B cell (primary cell): ENCODE measurements around the gene KIAA0232. TPM values are rescaled to one million over a fixed set of nuclear protein-coding genes. Genes with fewer than 3 reads are reported as not detected.

Experiments
- ATAC-seq: fragments of 200-7000 bp; cut with Tn5 transposase; one replicate; pipeline ENCODE4 v1.10.0; 2021; ENCODE audit warnings: low read depth, mild to moderate bottlenecking, moderate number of reproducible peaks, moderate library complexity
- CTCF ChIA-PET: fragments of 350-600 bp; sonication (Branson Sonifier 250); formaldehyde crosslinking; loops from one replicate; lab custom pipeline; 2021; ENCODE audit warnings: antibody characterized with exemption, inconsistent platforms; lab: Charles Lee
- POLR2A ChIA-PET: fragments of 350-600 bp; sonication (Branson Sonifier 250); formaldehyde crosslinking; loops from one replicate; lab custom pipeline; 2021; ENCODE audit warnings: antibody characterized with exemption; lab: Charles Lee
- DNase-seq: peaks from one replicate; pipeline ENCODE4 v3.0.0; 2013
- H2AFZ ChIP-seq: 2 replicates; pipeline ENCODE4 v1.6.1; 2012; ENCODE audit warnings: mild to moderate bottlenecking, low read depth, low read length; ENCODE audit not compliant: insufficient read depth, poor library complexity, severe bottlenecking
- H3K27ac ChIP-seq, 2 donors: 1 replicate in 1 of 2; 2 replicates in 1 of 2; pipeline ENCODE4 v1.5.1; 2012 to 2013; ENCODE audit warnings: low read length in 2 of 2, mild to moderate bottlenecking in 2 of 2, moderate library complexity in 1 of 2
- H3K27me3 ChIP-seq, 4 experiments: fragments of 200-600 bp in 1 of 4; sonication (generic) in 1 of 4; replicated peaks in 1 of 4; 1 replicate in 2 of 4; 2 replicates in 2 of 4; pipeline versions ENCODE4 v1.6.1 to v1.7.0; 2013 to 2016; ENCODE audit warnings: low read length in 3 of 4, mild to moderate bottlenecking in 2 of 4, mixed read lengths in 1 of 4, moderate library complexity in 1 of 4; ENCODE audit not compliant: insufficient read depth in 4 of 4, control insufficient read depth in 3 of 4; ENCODE audit errors: control extremely low read depth in 1 of 4
- H3K36me3 ChIP-seq, 2 experiments: replicated peaks in 1 of 2; 1 replicate in 1 of 2; 2 replicates in 1 of 2; pipeline versions ENCODE4 v1.6.1 to v1.7.1; 2013; ENCODE audit warnings: low read length in 1 of 2; ENCODE audit not compliant: insufficient read depth in 2 of 2, control insufficient read depth in 1 of 2; ENCODE audit errors: control extremely low read depth in 1 of 2, extremely low read depth in 1 of 2
- H3K4me1 ChIP-seq, 2 donors: fragments of 200-600 bp in 1 of 2; sonication (generic) in 1 of 2; 1 replicate in 1 of 2; 2 replicates in 1 of 2; pipeline versions ENCODE4 v1.5.1 to v1.6.1; 2013 to 2017; ENCODE audit warnings: low read length in 2 of 2; ENCODE audit not compliant: control insufficient read depth in 2 of 2, insufficient read depth in 2 of 2
- H3K4me2 ChIP-seq: replicated peaks from 2 replicates; pipeline ENCODE3; 2012; ENCODE audit warnings: mild to moderate bottlenecking, low read depth, low read length; ENCODE audit not compliant: poor library complexity, severe bottlenecking
- H3K4me3 ChIP-seq, 5 experiments: fragments of 200-600 bp in 1 of 5; sonication (generic) in 1 of 5; 1 replicate in 3 of 5; 2 replicates in 2 of 5; pipeline versions ENCODE4 v1.5.1 to v1.7.0; 2011 to 2016; ENCODE audit warnings: low read length in 4 of 5, mild to moderate bottlenecking in 4 of 5, low read depth in 2 of 5, control low read depth in 1 of 5, moderate library complexity in 1 of 5; ENCODE audit not compliant: insufficient read depth in 1 of 5; ENCODE audit errors: control extremely low read depth in 1 of 5, extremely low read depth in 1 of 5
- H3K79me2 ChIP-seq: fragments of 200-600 bp; sonication (generic); one replicate; pipeline ENCODE4 v1.6.0; 2016; ENCODE audit warnings: low read length; ENCODE audit not compliant: control insufficient read depth, insufficient read depth
- H3K9ac ChIP-seq: fragments of 200-600 bp; sonication (generic); 2 replicates; pipeline ENCODE4 v1.6.1; 2017; ENCODE audit warnings: mild to moderate bottlenecking, low read length, moderate library complexity
- H3K9me3 ChIP-seq, 3 donors: one replicate each; pipeline versions ENCODE4 v1.6.1 to v1.7.1; 2013; ENCODE audit warnings: low read length in 2 of 3; ENCODE audit not compliant: control insufficient read depth in 2 of 3, insufficient read depth in 1 of 3; ENCODE audit errors: control extremely low read depth in 1 of 3
- H4K20me1 ChIP-seq: 2 replicates; pipeline ENCODE4 v1.6.0; 2012; ENCODE audit warnings: mild to moderate bottlenecking, low read length; ENCODE audit not compliant: insufficient read depth, control insufficient read depth, poor library complexity, severe bottlenecking
- H3K27ac Mint-ChIP-seq: one replicate; pipeline ENCODE4 v1.8.0; 2021; ENCODE audit warnings: mixed read lengths
- H3K27me3 Mint-ChIP-seq: one replicate; pipeline ENCODE4 v1.8.0; 2021; ENCODE audit warnings: mixed read lengths
- H3K4me1 Mint-ChIP-seq: one replicate; pipeline ENCODE4 v1.8.0; 2021; ENCODE audit warnings: mixed read lengths
- H3K4me3 Mint-ChIP-seq: one replicate; pipeline ENCODE4 v1.8.0; 2021; ENCODE audit warnings: mixed read lengths
- H3K9me3 Mint-ChIP-seq: one replicate; pipeline ENCODE4 v1.8.0; 2022; ENCODE audit warnings: mixed read lengths; ENCODE audit not compliant: insufficient read depth
- CTCF ChIP-seq: fragments of 200-600 bp; IDR thresholded peaks from one replicate; pipeline ENCODE4 v1.8.0; 2022; ENCODE audit warnings: antibody characterized with exemption, mild to moderate bottlenecking
- EZH2 ChIP-seq: IDR thresholded peaks from 2 replicates; pipeline ENCODE4 v1.6.1; 2012; ENCODE audit warnings: borderline replicate concordance, low read depth, mild to moderate bottlenecking, moderate library complexity, low read length; ENCODE audit not compliant: insufficient read depth, poor library complexity, severe bottlenecking
- WGBS: methylation state at CpG from one replicate; pipeline ENCODE4 v1.1.5; 2013; ENCODE audit warnings: missing lambda C conversion rate; ENCODE audit not compliant: insufficient coverage; 5-methylcytosine and 5-hydroxymethylcytosine counted together
- intact Hi-C: fragments of 100-400 bp; cut with micrococcal nuclease; formaldehyde crosslinking; loops from one replicate; pipeline ENCODE4 v1.10.0; 2022
- polyA plus RNA-seq: library from polyadenylated mRNA; depleted of rRNA; stranded (reverse); fragments of >200 nt; gene quantifications from 2 replicates; pipeline ENCODE4 v1.2.3, GENCODE V29; 2012
- total RNA-seq, 2 donors: library from RNA; stranded (reverse); fragments of 120-200 nt in 1 of 2; gene quantifications; 1 replicate in 1 of 2; 2 replicates in 1 of 2; pipeline versions ENCODE4 v1.2.3 to v1.2.4, GENCODE V29; 2013 to 2022

KIAA0232 gene
- total and polyA plus RNA-seq, 2 donors (not counting 1 experiment from before 2014, with no cell fraction given) = 2.9 to 20.8 TPM

DNA sequence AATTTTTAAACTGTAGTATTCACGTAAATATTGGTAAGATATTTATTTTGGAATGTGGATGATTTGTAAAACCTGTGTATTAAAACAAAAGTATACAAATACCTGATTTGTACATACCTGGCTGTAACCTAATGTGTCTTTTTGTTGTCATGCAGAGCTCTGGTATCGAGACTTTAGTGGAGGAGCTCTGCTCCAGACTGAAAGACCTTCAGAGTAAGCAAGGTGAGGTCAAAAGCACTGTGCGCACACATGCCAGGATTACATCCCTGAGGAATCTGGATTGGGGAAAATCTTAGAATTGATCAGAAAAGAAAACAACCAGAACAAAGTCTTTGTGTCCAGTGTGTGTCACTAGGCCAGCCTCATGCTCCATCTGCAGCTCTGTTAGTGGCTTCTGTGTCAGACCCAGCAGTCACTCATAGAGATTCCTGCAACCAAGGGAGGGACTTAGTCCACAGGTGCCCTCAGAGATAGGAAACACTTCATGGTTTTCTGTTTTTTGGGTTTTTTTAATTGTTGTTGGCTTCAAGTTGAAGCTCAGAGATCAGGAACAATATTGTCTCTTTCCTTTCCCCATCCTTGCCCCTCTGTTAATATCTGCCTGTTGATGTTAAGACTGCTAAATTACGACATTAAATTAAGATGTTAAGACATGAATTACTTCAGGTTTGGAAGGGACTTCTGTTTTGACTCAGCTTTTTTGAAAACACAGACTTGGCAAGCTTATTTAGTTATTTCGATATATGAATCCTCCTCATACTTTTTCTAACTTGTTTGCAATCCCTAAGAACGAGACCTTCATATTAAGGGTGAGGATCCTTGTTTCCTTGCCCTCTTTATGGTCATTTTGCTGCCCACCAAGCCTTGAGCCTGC, 74.7 kb downstream of the KIAA0232 start:
- Histone ChIP-seq H3K4me2 (no peak overlapping the region), H4K20me1 (no peaks in the 10 kb centered on the region), H2AFZ (no peak overlapping the region), H3K4me1 (peaks cover 8 to 10% of the 10 kb centered on the region in 2 donors), H3K4me3 (no peak overlapping the region), H3K79me2 (no peaks in the 10 kb centered on the region), H3K36me3 (peaks cover 22 to 43% of the 10 kb centered on the region in 2 experiments), H3K27ac (no peak overlapping the region), H3K9ac (no peak overlapping the region), H3K9me3 (peaks cover 0 to 5% (median 5%) of the 10 kb centered on the region in 3 donors), H3K27me3 (no peaks in the 10 kb centered on the region)
- ChIA-PET CTCF (interaction anchor here (1.8 kb wide), 1 partner anchor 17 kb away, joined by 8 read pairs; no protein-coding TSS in a partner anchor), POLR2A (interaction anchor here (0.6 kb wide), 1 partner anchor 56 kb away, joined by 5 read pairs; no protein-coding TSS in a partner anchor)
- intact Hi-C loops = no loop called here
- H3K4me1 Mint-ChIP-seq = peaks cover 24% of the 10 kb centered on the region
- no peak overlapping the region for H3K27ac Mint-ChIP-seq
- H3K27me3 Mint-ChIP-seq = no peaks in the 10 kb centered on the region
- WGBS = 100% methylated on average over 3 of the region's 6 CpGs
- H3K9me3 Mint-ChIP-seq = no peaks in the 10 kb centered on the region
- DNase-seq (no peak), ATAC-seq (no peak)
- TF ChIP-seq EZH2 = no peak
- no peak for TF ChIP-seq CTCF
- no peak overlapping the region for H3K4me3 Mint-ChIP-seq

DNA sequence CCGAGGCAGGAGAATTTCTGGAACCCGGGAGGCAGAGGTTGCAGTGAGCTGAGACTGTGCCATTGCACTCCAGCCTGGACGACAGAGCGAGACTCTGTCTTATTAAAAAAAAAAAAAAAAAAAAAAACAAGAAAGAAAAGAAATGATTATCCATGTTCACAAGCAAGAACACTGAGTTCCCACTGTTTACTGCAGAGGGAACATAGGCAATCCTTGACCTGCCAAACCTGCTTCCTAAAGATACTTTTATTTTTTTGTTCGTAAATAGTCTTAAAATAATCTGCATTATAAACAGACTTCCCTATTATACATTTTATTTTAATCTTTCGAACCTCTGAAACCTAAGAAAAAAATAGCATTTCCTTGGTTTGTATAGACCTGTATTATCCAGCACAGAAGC, 76.5 kb downstream of the KIAA0232 start:
- no peak overlapping the region for H2AFZ ChIP-seq
- CTCF ChIA-PET = interaction anchor here (2.1 kb wide), 1 partner anchor 14 kb away, joined by 9 read pairs; no protein-coding TSS in a partner anchor
- POLR2A ChIA-PET = no interaction called here
- Mint-ChIP-seq H3K27ac (no peak overlapping the region), H3K9me3 (no peaks in the 10 kb centered on the region), H3K4me1 (peaks cover 13% of the 10 kb centered on the region), H3K4me3 (no peak overlapping the region), H3K27me3 (no peaks in the 10 kb centered on the region)
- no CpG with 5 or more reads among the region's 6 CpGs for WGBS
- H3K4me1 ChIP-seq = peaks cover 5 to 6% of the 10 kb centered on the region in 2 donors
- H3K79me2 ChIP-seq = no peaks in the 10 kb centered on the region
- H3K27ac ChIP-seq = no peak overlapping the region
- H4K20me1 ChIP-seq = no peaks in the 10 kb centered on the region
- TF ChIP-seq CTCF = no peak
- H3K36me3 ChIP-seq = peaks cover 24 to 52% of the 10 kb centered on the region in 2 experiments
- no peaks in the 10 kb centered on the region for H3K27me3 ChIP-seq
- intact Hi-C loops = no loop called here
- DNase-seq (no peak), ATAC-seq (no peak)
- no peak overlapping the region for H3K4me2 ChIP-seq
- no peak overlapping the region for H3K9ac ChIP-seq
- H3K4me3 ChIP-seq = no peak overlapping the region
- H3K9me3 ChIP-seq = no peaks in the 10 kb centered on the region
